Stomach (tissue), 9 donors: ENCODE results near the gene PSEN2. TPM values are rescaled to one million over a fixed set of nuclear protein-coding genes. Genes with fewer than 3 reads are reported as not detected.

Experiments
- DNase-seq, 2 donors: peaks; one replicate each; pipeline versions ENCODE4 v3.0.0 to v3.0.0-alpha.2; 2013 to 2019
- H3K27ac ChIP-seq, 5 donors: fragments of 200-600 bp in 4 of 5; sonication (generic) in 4 of 5; one replicate each; pipeline ENCODE4 v1.5.1; 2013 to 2019; ENCODE audit warnings: mild to moderate bottlenecking in 1 of 5, moderate library complexity in 1 of 5
- H3K27me3 ChIP-seq, 3 donors: fragments of 200-600 bp; sonication (generic); one replicate each; pipeline ENCODE4 v1.5.1; 2017 to 2019; ENCODE audit warnings: mixed run types in 1 of 3
- H3K36me3 ChIP-seq, 4 donors: fragments of 200-600 bp; sonication (generic); 1 replicate in 3 of 4; 2 replicates in 1 of 4; pipeline ENCODE4 v1.5.1; 2016 to 2019
- H3K4me1 ChIP-seq, 4 donors: fragments of 200-600 bp; sonication (generic); one replicate each; pipeline ENCODE4 v1.5.1; 2016 to 2019
- H3K4me3 ChIP-seq, 4 donors: fragments of 200-600 bp; sonication (generic) in 3 of 4; one replicate each; pipeline ENCODE4 v1.5.1; 2016 to 2019; ENCODE audit warnings: mild to moderate bottlenecking in 1 of 4
- H3K9me3 ChIP-seq, 4 donors: fragments of 200-600 bp; sonication (generic); one replicate each; pipeline ENCODE4 v1.5.1; 2016 to 2019
- CTCF ChIP-seq, 7 experiments: fragments of 450-650 bp in 4 of 7; fragments of 200-600 bp in 3 of 7; sonication (generic) in 3 of 7; IDR thresholded peaks; one replicate each; pipeline ENCODE4 v1.5.1; 2016 to 2019; ENCODE audit warnings: antibody characterized with exemption in 7 of 7, control low read depth in 2 of 7, mild to moderate bottlenecking in 1 of 7
- EP300 ChIP-seq: sonication (generic); formaldehyde crosslinking; IDR thresholded peaks from one replicate; pipeline ENCODE4 v1.6.1; 2017; ENCODE audit warnings: antibody characterized with exemption
- POLR2A ChIP-seq, 4 donors: fragments of 450-650 bp; IDR thresholded peaks; one replicate each; pipeline ENCODE4 v1.6.1; 2016; ENCODE audit warnings: antibody characterized with exemption in 4 of 4, control low read depth in 2 of 4, mild to moderate bottlenecking in 1 of 4, moderate library complexity in 1 of 4
- POLR2AphosphoS5 ChIP-seq, 3 donors: sonication (generic); formaldehyde crosslinking; IDR thresholded peaks; one replicate each; pipeline ENCODE4 v1.6.1; 2016; ENCODE audit warnings: antibody characterized with exemption in 3 of 3
- whole genome bisulfite sequencing, 5 donors: extraction: QIAGEN DNeasy Blood & Tissue Kit in 3 of 5; methylation state at CpG; one replicate each; pipeline versions ENCODE4 v1.1.5 to v1.1.7; 2013 to 2018; 5-methylcytosine and 5-hydroxymethylcytosine counted together
- intact Hi-C: fragments of 100-400 bp; cut with DNase I; formaldehyde crosslinking; loops from one replicate; pipeline ENCODE4 v1.15.1; 2023; ENCODE audit warnings: low total_unique reads
- polyA plus RNA-seq, 3 donors: library from polyadenylated mRNA; stranded (reverse); fragments of 200-250 nt; gene quantifications; one replicate each; pipeline ENCODE4 v1.2.3, GENCODE V29; 2013
- total RNA-seq, 5 donors: library from RNA; depleted of rRNA; stranded (reverse); fragments of >200 nt; gene quantifications; one replicate each; pipeline versions ENCODE4 v1.1.0 to v1.2.3, GENCODE V29; 2014 to 2016
- donor health status: healthy with polysubstance abuse.
- donor health status: Bipolar disorder and iron deficiency.
- donor health status: healthy.

PSEN2 gene
- total and polyA plus RNA-seq, 8 donors: 2.7 to 36.2 (median 14.7) TPM

DNA sequence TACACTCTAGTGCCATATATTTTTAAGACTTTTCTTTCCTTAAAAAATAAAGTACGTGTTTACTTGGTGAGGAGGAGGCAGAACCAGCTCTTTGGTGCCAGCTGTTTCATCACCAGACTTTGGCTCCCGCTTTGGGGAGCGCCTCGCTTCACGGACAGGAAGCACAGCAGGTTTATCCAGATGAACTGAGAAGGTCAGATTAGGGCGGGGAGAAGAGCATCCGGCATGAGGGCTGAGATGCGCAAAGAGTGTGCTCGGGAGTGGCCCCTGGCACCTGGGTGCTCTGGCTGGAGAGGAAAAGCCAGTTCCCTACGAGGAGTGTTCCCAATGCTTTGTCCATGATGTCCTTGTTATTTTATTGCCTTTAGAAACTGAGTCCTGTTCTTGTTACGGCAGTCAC lies 25.2 kb downstream of the PSEN2 start:
- H3K9me3 ChIP-seq: no peaks in the 10 kb centered on the region
- WGBS, 5 donors: 79 to 93% (median 87%) methylated on average over 11 of the region's 11 CpGs
- H3K27ac ChIP-seq: no peak overlapping the region
- H3K27me3 ChIP-seq: no peaks in the 10 kb centered on the region
- H3K4me1 ChIP-seq: no peaks in the 10 kb centered on the region
- intact Hi-C loops: no loop called here
- no peak overlapping the region for H3K4me3 ChIP-seq
- TF ChIP-seq CTCF (IDR thresholded peaks at IDR 0.05) (no peak), POLR2AphosphoS5 (IDR thresholded peaks at IDR 0.05) (no peak), POLR2A (IDR thresholded peaks at IDR 0.05) (no peak), EP300 (no peak)
- DNase-seq: no peak
- peaks cover 33 to 100% (median 98%) of the 10 kb centered on the region in 4 donors for H3K36me3 ChIP-seq

DNA sequence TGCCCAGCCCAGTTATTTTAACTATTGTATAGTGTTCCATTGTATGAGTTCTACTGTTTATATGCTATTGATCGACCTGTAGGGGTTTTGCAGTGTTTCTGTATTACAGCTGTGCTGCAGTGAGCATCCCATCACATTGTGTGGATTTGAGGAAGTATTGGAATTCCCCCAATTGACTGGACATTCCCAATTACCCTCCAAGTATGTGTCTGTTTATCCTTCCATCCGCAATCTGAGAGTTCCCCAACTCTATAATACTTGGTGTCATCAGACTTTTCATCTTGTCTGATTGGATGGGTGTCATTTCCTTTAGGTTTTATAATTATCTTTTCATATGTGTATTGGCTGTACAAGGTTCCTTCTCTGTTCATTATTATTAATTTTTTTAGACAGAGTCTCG lies 27.8 kb downstream of the PSEN2 start:
- no peak overlapping the region for H3K27ac ChIP-seq
- no peak for TF ChIP-seq EP300
- TF ChIP-seq POLR2AphosphoS5 (IDR thresholded peaks at IDR 0.05): no peak
- no peak for TF ChIP-seq CTCF (IDR thresholded peaks at IDR 0.05)
- no peak for TF ChIP-seq POLR2A (IDR thresholded peaks at IDR 0.05)
- peaks cover 14 to 93% (median 89%) of the 10 kb centered on the region in 4 donors for H3K36me3 ChIP-seq
- H3K4me1 ChIP-seq: peaks cover 0 to under 1% (median 0%) of the 10 kb centered on the region in 4 donors
- H3K9me3 ChIP-seq: no peaks in the 10 kb centered on the region
- WGBS, 5 donors: 83 to 95% (median 91%) methylated on average over 3 of the region's 3 CpGs
- H3K27me3 ChIP-seq: no peaks in the 10 kb centered on the region
- no peak for DNase-seq
- H3K4me3 ChIP-seq: no peak overlapping the region
- intact Hi-C loops: no loop called here

GRCh38 chr1:226901421-226901820 lies 31.0 kb downstream of the PSEN2 start:
- no peak overlapping the region for H3K4me3 ChIP-seq
- 75 to 93% (median 89%) methylated on average over 4 of the region's 4 CpGs for WGBS, 5 donors
- peaks cover 7 to 72% (median 58%) of the 10 kb centered on the region in 4 donors for H3K36me3 ChIP-seq

GRCh38 chr1:226902601-226903000 lies 32.2 kb downstream of the PSEN2 start:
- peaks cover 7 to 64% (median 51%) of the 10 kb centered on the region in 4 donors for H3K36me3 ChIP-seq
- 60 to 90% (median 82%) methylated on average over 4 of the region's 4 CpGs for WGBS, 5 donors

More at GRCh38 chr1:226901421-226901820, 31.0 kb downstream of the PSEN2 start:
- DNase-seq: no peak
- H3K27me3 ChIP-seq: no peaks in the 10 kb centered on the region
- intact Hi-C loops: no loop called here
- TF ChIP-seq EP300 (no peak), POLR2AphosphoS5 (IDR thresholded peaks at IDR 0.05) (no peak), POLR2A (IDR thresholded peaks at IDR 0.05) (no peak), CTCF (IDR thresholded peaks at IDR 0.05) (no peak)
- no peaks in the 10 kb centered on the region for H3K9me3 ChIP-seq
- no peak overlapping the region for H3K27ac ChIP-seq
- H3K4me1 ChIP-seq: peaks cover 0 to 11% (median 0%) of the 10 kb centered on the region in 4 donors

More at GRCh38 chr1:226902601-226903000, 32.2 kb downstream of the PSEN2 start:
- Histone ChIP-seq H3K4me1 (peaks cover 0 to 11% (median 0%) of the 10 kb centered on the region in 4 donors), H3K27ac (no peak overlapping the region), H3K27me3 (no peaks in the 10 kb centered on the region), H3K4me3 (no peak overlapping the region), H3K9me3 (no peaks in the 10 kb centered on the region)
- no peak for DNase-seq
- TF ChIP-seq POLR2AphosphoS5 (IDR thresholded peaks at IDR 0.05): no peak
- no peak for TF ChIP-seq POLR2A (IDR thresholded peaks at IDR 0.05)
- TF ChIP-seq EP300: no peak
- intact Hi-C loops: no loop called here
